Keratinocyte (primary cell): ENCODE results near the gene NLGN1. TPM values are rescaled to one million over a fixed set of nuclear protein-coding genes. Genes with fewer than 3 reads are reported as not detected.

Source experiments
- DNase-seq: peaks from one replicate; pipeline ENCODE4 v3.0.0-alpha.2; 2011; ENCODE audit warnings: low read depth, missing footprints, low spot score
- FAIRE-seq: peaks from 2 replicates; lab custom pipeline; 2011; peaks lifted over from hg19 to GRCh38; lab: Jason Lieb, UNC
- H2AFZ ChIP-seq: 2 replicates; pipeline ENCODE4 v1.6.0; 2012; ENCODE audit warnings: low read length, control low read depth, inconsistent platforms; ENCODE audit not compliant: control insufficient read depth
- H3K27ac ChIP-seq: 2 replicates; pipeline ENCODE4 v1.5.1; 2011; ENCODE audit warnings: low read length; ENCODE audit not compliant: control insufficient read depth, insufficient read depth
- H3K27me3 ChIP-seq: 3 replicates; pipeline ENCODE4 v1.6.0; 2011; ENCODE audit warnings: low read length; ENCODE audit not compliant: control insufficient read depth, insufficient read depth; ENCODE audit errors: extremely low read depth
- H3K36me3 ChIP-seq, 2 experiments: 2 replicates in 1 of 2; 3 replicates in 1 of 2; pipeline ENCODE4 v1.5.1; 2011; ENCODE audit warnings: low read length in 2 of 2, mild to moderate bottlenecking in 1 of 2; ENCODE audit not compliant: control insufficient read depth in 2 of 2, insufficient read depth in 2 of 2; ENCODE audit errors: extremely low read depth in 1 of 2
- H3K4me1 ChIP-seq: 3 replicates; pipeline ENCODE4 v1.5.1; 2011; ENCODE audit warnings: low read length; ENCODE audit not compliant: control insufficient read depth, insufficient read depth; ENCODE audit errors: extremely low read depth
- H3K4me2 ChIP-seq: 3 replicates; pipeline ENCODE4 v1.6.0; 2011; ENCODE audit warnings: low read depth, low read length; ENCODE audit not compliant: control insufficient read depth, insufficient read depth; ENCODE audit errors: extremely low read depth
- H3K4me3 ChIP-seq, 3 experiments: fragments of 200-600 bp in 1 of 3; sonication (generic) in 1 of 3; 2 replicates in 2 of 3; 3 replicates in 1 of 3; pipeline ENCODE4 v1.5.1; 2011 to 2016; ENCODE audit warnings: low read length in 3 of 3, mild to moderate bottlenecking in 3 of 3, control low read depth in 2 of 3, inconsistent platforms in 1 of 3, low read depth in 1 of 3, mixed read lengths in 1 of 3, mixed run types in 1 of 3, moderate library complexity in 1 of 3; ENCODE audit not compliant: control insufficient read depth in 2 of 3, insufficient read depth in 2 of 3; ENCODE audit errors: extremely low read depth in 1 of 3
- H3K79me2 ChIP-seq: 2 replicates; pipeline ENCODE4 v1.6.0; 2012; ENCODE audit warnings: low read length; ENCODE audit not compliant: control insufficient read depth, insufficient read depth
- H3K9ac ChIP-seq: 3 replicates; pipeline ENCODE4 v1.6.0; 2011; ENCODE audit warnings: low read length; ENCODE audit not compliant: control insufficient read depth, insufficient read depth; ENCODE audit errors: extremely low read depth
- H3K9me1 ChIP-seq: 3 replicates; pipeline ENCODE4 v1.6.0; 2011; ENCODE audit warnings: low read length; ENCODE audit not compliant: control insufficient read depth, insufficient read depth; ENCODE audit errors: extremely low read depth
- H3K9me3 ChIP-seq: 2 replicates; pipeline ENCODE4 v1.5.1; 2012; ENCODE audit warnings: low read depth, low read length; ENCODE audit not compliant: control insufficient read depth
- H4K20me1 ChIP-seq: 3 replicates; pipeline ENCODE4 v1.6.0; 2011; ENCODE audit warnings: low read length; ENCODE audit not compliant: control insufficient read depth, insufficient read depth; ENCODE audit errors: extremely low read depth
- CTCF ChIP-seq, 3 experiments: IDR thresholded peaks in 1 of 3; conservative IDR thresholded peaks in 1 of 3; optimal IDR thresholded peaks in 1 of 3; 2 replicates in 2 of 3; 3 replicates in 1 of 3; pipeline versions ENCODE3 to v1.5.1; 2011; ENCODE audit warnings: low read length in 3 of 3, mild to moderate bottlenecking in 3 of 3, moderate library complexity in 2 of 3, control low read depth in 1 of 3, inconsistent platforms in 1 of 3; ENCODE audit not compliant: insufficient read depth in 2 of 3; ENCODE audit errors: extremely low read depth in 1 of 3
- EZH2 ChIP-seq: IDR thresholded peaks from one replicate; pipeline ENCODE4 v1.6.1; 2012; ENCODE audit warnings: inconsistent platforms, mild to moderate bottlenecking, low read length, moderate library complexity
- dilution Hi-C: fragments of 300-500 bp; cut with MboI; formaldehyde crosslinking; loops from one replicate; pipeline ENCODE4 v1.7.0; 2020; ENCODE audit warnings: low sequenced_read_pairs; ENCODE audit not compliant: extremely low pct_ligation_motif_present
- polyA plus RNA-seq, 5 experiments: library from polyadenylated mRNA; depleted of rRNA in 3 of 5; stranded (reverse) in 3 of 5; stranded (forward) in 1 of 5; unstranded in 1 of 5; fragments of >200 nt; gene quantifications; 1 replicate in 1 of 5; 2 replicates in 3 of 5; 3 replicates in 1 of 5; pipeline versions ENCODE4 v1.2.1 to v1.2.3, GENCODE V29; 2011 to 2012; ENCODE audit warnings: missing spikeins in 2 of 5, low read depth in 1 of 5, low replicate concordance in 1 of 5

NLGN1 gene
- polyA plus RNA-seq, 1 donor (not counting 4 experiments of a cell fraction or from before 2014, with no cell fraction given) = not detected

DNA sequence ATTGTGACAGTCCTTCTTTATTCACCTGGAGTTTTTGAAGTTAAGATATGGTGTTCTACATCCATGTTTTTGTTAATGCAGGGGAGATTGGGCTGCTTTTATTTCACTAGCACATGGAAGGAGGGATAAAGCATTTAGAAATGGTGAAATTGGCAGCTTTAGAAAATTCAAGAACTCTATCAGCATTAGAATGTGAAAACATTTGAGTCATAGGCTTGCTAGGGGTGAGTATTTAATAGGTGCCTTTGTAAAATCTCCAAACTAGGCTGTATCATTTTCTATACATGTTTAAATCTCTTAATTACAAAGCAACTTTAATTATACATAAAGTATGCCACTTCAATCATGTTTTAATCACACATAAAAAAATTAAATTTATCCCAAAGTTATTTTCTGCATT, 12.9 kb downstream of the NLGN1 start:
- no peak for DNase-seq
- H3K9ac ChIP-seq = no peak overlapping the region
- FAIRE-seq = no peak
- H3K36me3 ChIP-seq = no peaks in the 10 kb centered on the region
- H2AFZ ChIP-seq = no peak overlapping the region
- no peaks in the 10 kb centered on the region for H3K4me1 ChIP-seq
- H3K9me1 ChIP-seq = no peaks in the 10 kb centered on the region
- no peak overlapping the region for H3K27ac ChIP-seq
- no peaks in the 10 kb centered on the region for H4K20me1 ChIP-seq
- no peak overlapping the region for H3K4me3 ChIP-seq
- TF ChIP-seq EZH2 (no peak), CTCF (optimal IDR thresholded peaks at IDR 0.05 in 1 of 3, IDR thresholded peaks at IDR 0.05 in 1 of 3, conservative IDR thresholded peaks at IDR 0.05 in 1 of 3; ENCODE audit: extremely low read depth in 1 of 3, insufficient read depth in 2 of 3, low read length in 3 of 3) (no peak)
- H3K79me2 ChIP-seq = no peaks in the 10 kb centered on the region
- no peak overlapping the region for H3K4me2 ChIP-seq
- no peaks in the 10 kb centered on the region for H3K9me3 ChIP-seq
- H3K27me3 ChIP-seq = no peaks in the 10 kb centered on the region
- dilution Hi-C loops = no loop called here

DNA sequence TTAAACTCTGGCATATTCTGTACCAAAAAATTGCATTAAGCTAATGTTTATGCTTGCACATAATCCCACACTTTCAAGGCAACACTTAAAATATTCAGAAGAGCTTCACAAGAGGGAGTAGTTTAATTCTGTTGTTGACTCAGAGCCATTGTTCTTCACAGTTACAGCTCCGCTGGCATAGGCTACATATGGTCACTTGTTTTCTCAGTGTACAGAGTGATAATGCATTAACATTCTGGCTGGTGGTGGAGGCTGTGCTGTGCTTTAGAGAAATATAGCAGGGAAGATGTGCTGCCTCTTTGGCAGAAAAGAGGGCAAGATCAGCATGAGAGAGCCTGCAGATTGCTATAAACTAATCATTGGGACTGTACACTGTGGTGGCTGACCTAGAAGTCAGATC, 13.3 kb downstream of the NLGN1 start:
- dilution Hi-C loops = no loop called here
- no peaks in the 10 kb centered on the region for H3K9me1 ChIP-seq
- DNase-seq = no peak
- no peaks in the 10 kb centered on the region for H3K9me3 ChIP-seq
- H3K4me2 ChIP-seq = no peak overlapping the region
- no peak for TF ChIP-seq EZH2
- TF ChIP-seq CTCF (optimal IDR thresholded peaks at IDR 0.05 in 1 of 3, IDR thresholded peaks at IDR 0.05 in 1 of 3, conservative IDR thresholded peaks at IDR 0.05 in 1 of 3; ENCODE audit: extremely low read depth in 1 of 3, insufficient read depth in 2 of 3, low read length in 3 of 3) = no peak
- no peak overlapping the region for H2AFZ ChIP-seq
- no peak overlapping the region for H3K9ac ChIP-seq
- H3K4me3 ChIP-seq = no peak overlapping the region
- H4K20me1 ChIP-seq = no peaks in the 10 kb centered on the region
- no peaks in the 10 kb centered on the region for H3K79me2 ChIP-seq
- H3K4me1 ChIP-seq = no peaks in the 10 kb centered on the region
- FAIRE-seq = no peak
- H3K36me3 ChIP-seq = no peaks in the 10 kb centered on the region
- H3K27me3 ChIP-seq = no peaks in the 10 kb centered on the region
- H3K27ac ChIP-seq = no peak overlapping the region
